ENCODE data around the gene H6PD. TPM values are rescaled to one million over a fixed set of nuclear protein-coding genes. Genes with fewer than 3 reads are reported as not detected.

Gene H6PD
- total and polyA plus RNA-seq, 9 of the 15 experiments (the other 6 are each of a cell fraction or from before 2014, with no cell fraction given): 0.04 to 2.5 (median 0.95) TPM

DNA sequence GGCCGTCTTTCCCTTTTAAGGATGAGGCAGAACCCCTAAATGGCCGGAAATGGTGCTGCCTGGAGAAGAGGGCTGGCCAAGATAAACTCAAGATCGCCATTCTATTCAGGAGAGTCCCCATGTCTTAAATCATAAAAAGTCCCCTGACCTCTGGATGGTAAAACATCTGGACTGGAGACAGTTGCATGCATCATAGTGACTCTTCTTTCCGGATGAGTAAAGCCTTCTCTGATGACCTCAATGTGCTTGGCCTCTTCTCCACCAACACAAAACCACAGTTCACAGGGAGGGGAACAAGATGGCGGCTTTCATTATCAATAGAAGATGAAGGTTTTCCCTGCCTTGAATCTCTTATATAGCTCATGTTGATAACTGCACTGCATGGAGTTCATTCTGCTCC lies 27.5 kb upstream of the H6PD start (continued):
- 0 out of 2 replicates have a peak, but pooled peaks have one; percentile 57 for TF ChIP-seq ZNF589 (CRISPR knock-in tag; IDR thresholded peaks at IDR 0.05; ENCODE audit: low read depth)
- no peak for TF ChIP-seq MAFF (IDR thresholded peaks at IDR 0.05; ENCODE audit: low read length)
- no peak for TF ChIP-seq DMBX1 (CRISPR knock-in tag; IDR thresholded peaks at IDR 0.05; ENCODE audit: borderline replicate concordance)
- no peak for TF ChIP-seq FIP1L1 (IDR thresholded peaks at IDR 0.05; ENCODE audit: low read depth, low read length, poor library complexity, severe bottlenecking)
- no peak for TF ChIP-seq RFX5 (IDR thresholded peaks at IDR 0.05; ENCODE audit: low read depth, low read length)
- no peak for TF ChIP-seq HMGN3 (IDR thresholded peaks at IDR 0.05; ENCODE audit: borderline replicate concordance, extremely low read depth, insufficient read length, low read depth, low read length)
- no peak for TF ChIP-seq NR2C2 (CRISPR knock-in tag; IDR thresholded peaks at IDR 0.05)
- TF ChIP-seq NR2C2 (tag; IDR thresholded peaks at IDR 0.05): peak; percentile 59; the same call in 1 of the 2 replicates
- no peak for TF ChIP-seq CTBP1 (IDR thresholded peaks at IDR 0.05; ENCODE audit: borderline replicate concordance)
- TF ChIP-seq, protein P1, sequence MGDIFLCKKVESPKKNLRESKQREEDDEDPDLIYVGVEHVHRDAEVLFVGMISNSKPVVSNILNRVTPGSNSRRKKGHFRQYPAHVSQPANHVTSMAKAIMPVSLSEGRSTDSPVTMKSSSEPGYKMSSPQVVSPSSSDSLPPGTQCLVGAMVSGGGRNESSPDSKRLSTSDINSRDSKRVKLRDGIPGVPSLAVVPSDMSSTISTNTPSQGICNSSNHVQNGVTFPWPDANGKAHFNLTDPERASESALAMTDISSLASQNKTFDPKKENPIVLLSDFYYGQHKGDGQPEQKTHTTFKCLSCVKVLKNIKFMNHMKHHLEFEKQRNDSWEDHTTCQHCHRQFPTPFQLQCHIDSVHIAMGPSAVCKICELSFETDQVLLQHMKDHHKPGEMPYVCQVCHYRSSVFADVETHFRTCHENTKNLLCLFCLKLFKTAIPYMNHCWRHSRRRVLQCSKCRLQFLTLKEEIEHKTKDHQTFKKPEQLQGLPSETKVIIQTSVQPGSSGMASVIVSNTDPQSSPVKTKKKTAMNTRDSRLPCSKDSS (IDR thresholded peaks at IDR 0.05; ENCODE audit: low read depth, partially characterized antibody): no peak
- peak; percentile 64 for TF ChIP-seq GABPA (tag; conservative IDR thresholded peaks at IDR 0.05; ENCODE audit: low read depth)
- no peak for TF ChIP-seq NEUROD1 (IDR thresholded peaks at IDR 0.05; ENCODE audit: borderline replicate concordance, low read depth, low read length, partially characterized antibody)
- no peak for TF ChIP-seq XRCC3 (IDR thresholded peaks at IDR 0.05)
- no peak for TF ChIP-seq LARP7 (IDR thresholded peaks at IDR 0.05)
- TF ChIP-seq CCAR2 (IDR thresholded peaks at IDR 0.05; ENCODE audit: low read depth, low read length): no peak
- TF ChIP-seq, protein P2, sequence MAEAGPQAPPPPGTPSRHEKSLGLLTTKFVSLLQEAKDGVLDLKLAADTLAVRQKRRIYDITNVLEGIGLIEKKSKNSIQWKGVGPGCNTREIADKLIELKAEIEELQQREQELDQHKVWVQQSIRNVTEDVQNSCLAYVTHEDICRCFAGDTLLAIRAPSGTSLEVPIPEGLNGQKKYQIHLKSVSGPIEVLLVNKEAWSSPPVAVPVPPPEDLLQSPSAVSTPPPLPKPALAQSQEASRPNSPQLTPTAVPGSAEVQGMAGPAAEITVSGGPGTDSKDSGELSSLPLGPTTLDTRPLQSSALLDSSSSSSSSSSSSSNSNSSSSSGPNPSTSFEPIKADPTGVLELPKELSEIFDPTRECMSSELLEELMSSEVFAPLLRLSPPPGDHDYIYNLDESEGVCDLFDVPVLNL (CRISPR knock-in tag; IDR thresholded peaks at IDR 0.05; ENCODE audit: low read depth): no peak
- peak in 1 of 3 experiments; percentile 18 for TF ChIP-seq YY1 (IDR thresholded peaks at IDR 0.05; ENCODE audit: borderline replicate concordance in 1 of 3, control insufficient read depth in 1 of 3, extremely low read depth in 1 of 3, insufficient read depth in 3 of 3, insufficient read length in 1 of 3, insufficient replicate concordance in 2 of 3, low read depth in 1 of 3, low read length in 2 of 3)
- TF ChIP-seq KDM1A (IDR thresholded peaks at IDR 0.05): no peak
- TF ChIP-seq CCNT2 (IDR thresholded peaks at IDR 0.05; ENCODE audit: borderline replicate concordance, extremely low read depth, insufficient read length, low read depth, low read length): no peak
- peak; percentile 38; the same call in 1 of the 2 replicates for TF ChIP-seq CREM (IDR thresholded peaks at IDR 0.05; ENCODE audit: low read depth)
- TF ChIP-seq, protein P3, sequence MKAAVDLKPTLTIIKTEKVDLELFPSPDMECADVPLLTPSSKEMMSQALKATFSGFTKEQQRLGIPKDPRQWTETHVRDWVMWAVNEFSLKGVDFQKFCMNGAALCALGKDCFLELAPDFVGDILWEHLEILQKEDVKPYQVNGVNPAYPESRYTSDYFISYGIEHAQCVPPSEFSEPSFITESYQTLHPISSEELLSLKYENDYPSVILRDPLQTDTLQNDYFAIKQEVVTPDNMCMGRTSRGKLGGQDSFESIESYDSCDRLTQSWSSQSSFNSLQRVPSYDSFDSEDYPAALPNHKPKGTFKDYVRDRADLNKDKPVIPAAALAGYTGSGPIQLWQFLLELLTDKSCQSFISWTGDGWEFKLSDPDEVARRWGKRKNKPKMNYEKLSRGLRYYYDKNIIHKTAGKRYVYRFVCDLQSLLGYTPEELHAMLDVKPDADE (conservative IDR thresholded peaks at IDR 0.05; ENCODE audit: control insufficient read depth, low read depth, low read length): no peak
- no peak for TF ChIP-seq WHSC1 (IDR thresholded peaks at IDR 0.05; ENCODE audit: low read length)
- peak; percentile 60 for TF ChIP-seq FOSL1 (tag; conservative IDR thresholded peaks at IDR 0.05)
- no peak for TF ChIP-seq XRCC5 (IDR thresholded peaks at IDR 0.05; ENCODE audit: low read depth, low read length)
- TF ChIP-seq ZSCAN32 (CRISPR knock-in tag; IDR thresholded peaks at IDR 0.05): no peak
- TF ChIP-seq ZFP36 (IDR thresholded peaks at IDR 0.05; ENCODE audit: low read depth, low read length, partially characterized antibody): no peak
